ENCODE measurements around the gene ASTE1. TPM values are rescaled to one million over a fixed set of nuclear protein-coding genes. Genes with fewer than 3 reads are reported as not detected.

Gene ASTE1
- total RNA-seq, 1 experiment from 2014 or later: 9.7 TPM

DNA sequence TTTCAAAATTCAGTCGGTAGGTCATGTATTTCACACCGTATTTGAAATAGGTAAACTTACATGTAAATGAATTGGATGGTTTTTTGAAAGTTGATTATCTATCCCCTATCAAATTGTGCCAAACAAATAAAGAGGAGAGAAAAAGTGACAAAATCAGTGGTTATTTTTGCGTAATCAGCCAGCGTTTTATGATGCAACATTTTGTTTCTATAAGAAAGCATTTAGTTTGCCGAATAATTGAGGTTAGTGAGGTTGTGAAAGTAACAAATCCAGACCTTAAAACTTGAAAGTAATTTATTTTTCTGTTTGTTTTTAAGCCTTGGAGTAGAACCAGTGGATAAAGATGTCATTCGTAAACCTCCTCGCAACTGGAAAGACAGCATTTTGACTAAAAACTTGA, 29.3 kb downstream of the ASTE1 start:
- Histone ChIP-seq H3K27ac (ENCODE audit: insufficient read length, low read depth, low read length) (no peak overlapping the region), H4K20me1 (ENCODE audit: control insufficient read depth, insufficient read depth, insufficient read length) (no peaks in the 10 kb centered on the region), H2BK5ac (ENCODE audit: insufficient read length, low read length) (no peak overlapping the region), H2BK15ac (ENCODE audit: low read depth, low read length) (no peak overlapping the region), H3K23ac (ENCODE audit: insufficient read length, low read depth, low read length) (no peak overlapping the region), H3K14ac (ENCODE audit: insufficient read depth, low read length) (no peak overlapping the region), H2AFZ (ENCODE audit: low read length) (no peak overlapping the region), H3K79me2 (ENCODE audit: insufficient read depth, low read length) (no peaks in the 10 kb centered on the region), H4K91ac (ENCODE audit: insufficient read length, low read depth, low read length) (no peak overlapping the region), H3K9ac (ENCODE audit: extremely low read depth, insufficient read length, low read length) (no peak overlapping the region), H3K4me1 (ENCODE audit: insufficient read depth, low read length) (no peaks in the 10 kb centered on the region), H2BK20ac (ENCODE audit: low read depth, low read length, poor library complexity, severe bottlenecking) (no peak overlapping the region), H3K56ac (ENCODE audit: insufficient read length, low read depth, low read length) (no peak overlapping the region), H2BK120ac (ENCODE audit: low read depth, low read length, poor library complexity, severe bottlenecking) (no peak overlapping the region), H3K79me1 (ENCODE audit: insufficient read depth, low read depth, low read length, poor library complexity, severe bottlenecking) (no peaks in the 10 kb centered on the region), H3K18ac (ENCODE audit: insufficient read length, low read depth, low read length) (no peak overlapping the region), H3K4ac (ENCODE audit: low read depth, low read length) (no peak overlapping the region), H2AK5ac (ENCODE audit: insufficient read length, low read length) (no peak overlapping the region), H4K5ac (ENCODE audit: insufficient read length, low read depth, low read length) (no peak overlapping the region), H3K27me3 (ENCODE audit: insufficient read depth, low read length) (no peaks in the 10 kb centered on the region), H4K8ac (replicated peaks; ENCODE audit: insufficient read length, low read depth, low read length) (no peak overlapping the region), H2BK12ac (ENCODE audit: insufficient read length, low read depth, low read length) (no peak overlapping the region), H3K9me3 (ENCODE audit: control insufficient read depth, low read depth, low read length) (no peaks in the 10 kb centered on the region), H3T11ph (ENCODE audit: low read length) (no peak overlapping the region), H3K4me2 (ENCODE audit: insufficient read depth, insufficient read length, low read length) (no peak overlapping the region), H3K23me2 (ENCODE audit: insufficient read length, low read depth, low read length, poor library complexity, severe bottlenecking) (no peaks in the 10 kb centered on the region)
- Mint-ChIP-seq H3K36me3 (ENCODE audit: insufficient read depth in 1 of 3, low read depth in 3 of 3) (peaks cover 2 to 28% (median 24%) of the 10 kb centered on the region in 3 experiments; a peak in 6 of 7 replicates), H3K4me1 (no peaks in the 10 kb centered on the region), H3K9me3 (no peaks in the 10 kb centered on the region), H3K27me3 (ENCODE audit: low read depth) (no peaks in the 10 kb centered on the region), H3K27ac (no peak overlapping the region; a peak in 1 of 7 replicates), H3K4me3 (no peak overlapping the region)
- no peak for DNase-seq
- TF ChIP-seq, protein P1, sequence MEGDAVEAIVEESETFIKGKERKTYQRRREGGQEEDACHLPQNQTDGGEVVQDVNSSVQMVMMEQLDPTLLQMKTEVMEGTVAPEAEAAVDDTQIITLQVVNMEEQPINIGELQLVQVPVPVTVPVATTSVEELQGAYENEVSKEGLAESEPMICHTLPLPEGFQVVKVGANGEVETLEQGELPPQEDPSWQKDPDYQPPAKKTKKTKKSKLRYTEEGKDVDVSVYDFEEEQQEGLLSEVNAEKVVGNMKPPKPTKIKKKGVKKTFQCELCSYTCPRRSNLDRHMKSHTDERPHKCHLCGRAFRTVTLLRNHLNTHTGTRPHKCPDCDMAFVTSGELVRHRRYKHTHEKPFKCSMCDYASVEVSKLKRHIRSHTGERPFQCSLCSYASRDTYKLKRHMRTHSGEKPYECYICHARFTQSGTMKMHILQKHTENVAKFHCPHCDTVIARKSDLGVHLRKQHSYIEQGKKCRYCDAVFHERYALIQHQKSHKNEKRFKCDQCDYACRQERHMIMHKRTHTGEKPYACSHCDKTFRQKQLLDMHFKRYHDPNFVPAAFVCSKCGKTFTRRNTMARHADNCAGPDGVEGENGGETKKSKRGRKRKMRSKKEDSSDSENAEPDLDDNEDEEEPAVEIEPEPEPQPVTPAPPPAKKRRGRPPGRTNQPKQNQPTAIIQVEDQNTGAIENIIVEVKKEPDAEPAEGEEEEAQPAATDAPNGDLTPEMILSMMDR (conservative IDR thresholded peaks at IDR 0.05): no peak
- WGBS (ENCODE audit: extremely low coverage, insufficient read length, low lambda C conversion rate): no CpG with 5 or more reads among the region's 7 CpGs
